ENCODE data around the gene CELA2A. TPM values are rescaled to one million over a fixed set of nuclear protein-coding genes. Genes with fewer than 3 reads are reported as not detected.

The CELA2A gene
- total and polyA plus RNA-seq, 4 donors, result 0.11 to 1.5 (median 0.20) TPM; not detected in 1

GRCh38 chr1:15501208-15502032 lies 44.9 kb downstream of the CELA2A start:
- 60 to 72% methylated on average over 17 of the region's 17 CpGs for WGBS, 2 donors
- peaks cover 0 to 2% (median 0%) of the 10 kb centered on the region in 4 donors for H3K9me3 ChIP-seq (ENCODE audit: control insufficient read depth in 4 of 4, insufficient read depth in 3 of 4, low read length in 3 of 4)
- ATAC-seq (ENCODE audit: insufficient read depth, low FRiP score), result no peak

GRCh38 chr1:15504436-15504835 lies 47.9 kb downstream of the CELA2A start:
- 91 to 97% methylated on average over 4 of the region's 4 CpGs for WGBS, 2 donors
- Histone ChIP-seq H3K9ac (ENCODE audit: insufficient read depth in 1 of 2, low read length in 2 of 2) (no peak overlapping the region), H3K9me3 (ENCODE audit: control insufficient read depth in 4 of 4, insufficient read depth in 3 of 4, low read length in 3 of 4) (no peaks in the 10 kb centered on the region), H3K4me3 (no peak overlapping the region), H3K36me3 (ENCODE audit: control insufficient read depth in 4 of 4, insufficient read depth in 4 of 4, low read length in 4 of 4) (peaks cover 0 to 38% (median 4%) of the 10 kb centered on the region in 4 donors), H3K4me1 (ENCODE audit: control insufficient read depth in 5 of 5, insufficient read depth in 5 of 5, low read length in 5 of 5) (peaks cover 0 to 7% (median 0%) of the 10 kb centered on the region in 5 donors), H3K27me3 (ENCODE audit: control insufficient read depth in 3 of 3, insufficient read depth in 3 of 3, low read length in 2 of 3) (no peaks in the 10 kb centered on the region), H3K27ac (ENCODE audit: low read depth in 1 of 2, low read length in 1 of 2) (no peak overlapping the region)
- no peak for TF ChIP-seq CTCF (IDR thresholded peaks at IDR 0.05; ENCODE audit: control extremely low read depth, extremely low read depth)
- ATAC-seq (ENCODE audit: insufficient read depth, low FRiP score) (no peak), DNase-seq (no peak)

More at GRCh38 chr1:15501208-15502032, 44.9 kb downstream of the CELA2A start:
- TF ChIP-seq CTCF (IDR thresholded peaks at IDR 0.05; ENCODE audit: control extremely low read depth, extremely low read depth), result peak; percentile 30
- Histone ChIP-seq H3K36me3 (ENCODE audit: control insufficient read depth in 4 of 4, insufficient read depth in 4 of 4, low read length in 4 of 4) (peaks cover 0 to 32% (median 6%) of the 10 kb centered on the region in 4 donors), H3K9ac (ENCODE audit: insufficient read depth in 1 of 2, low read length in 2 of 2) (no peak overlapping the region), H3K27ac (ENCODE audit: low read depth in 1 of 2, low read length in 1 of 2) (no peak overlapping the region), H3K4me1 (ENCODE audit: control insufficient read depth in 5 of 5, insufficient read depth in 5 of 5, low read length in 5 of 5) (peaks cover 0 to 7% (median 0%) of the 10 kb centered on the region in 5 donors), H3K4me3 (no peak overlapping the region), H3K27me3 (ENCODE audit: control insufficient read depth in 3 of 3, insufficient read depth in 3 of 3, low read length in 2 of 3) (no peaks in the 10 kb centered on the region)
- peak; percentile 38 to 56 (median 44) for DNase-seq

- no peak for ATAC-seq (ENCODE audit: insufficient read depth, low FRiP score)
- H3K27ac ChIP-seq (ENCODE audit: low read depth in 1 of 2, low read length in 1 of 2), result no peak overlapping the region
- WGBS, 2 donors, result 96 to 97% methylated on average over 17 of the region's 17 CpGs
- H3K9ac ChIP-seq (ENCODE audit: insufficient read depth in 1 of 2, low read length in 2 of 2), result no peak overlapping the region
- no peak overlapping the region for H3K4me3 ChIP-seq
- no peak for DNase-seq
- peaks cover 0 to 31% (median 4%) of the 10 kb centered on the region in 4 donors for H3K36me3 ChIP-seq (ENCODE audit: control insufficient read depth in 4 of 4, insufficient read depth in 4 of 4, low read length in 4 of 4)
- no peak for TF ChIP-seq CTCF (IDR thresholded peaks at IDR 0.05; ENCODE audit: control extremely low read depth, extremely low read depth)
- H3K27me3 ChIP-seq (ENCODE audit: control insufficient read depth in 3 of 3, insufficient read depth in 3 of 3, low read length in 2 of 3), result no peaks in the 10 kb centered on the region
- H3K4me1 ChIP-seq (ENCODE audit: control insufficient read depth in 5 of 5, insufficient read depth in 5 of 5, low read length in 5 of 5), result peaks cover 0 to 4% (median 0%) of the 10 kb centered on the region in 5 donors
- H3K9me3 ChIP-seq (ENCODE audit: control insufficient read depth in 4 of 4, insufficient read depth in 3 of 4, low read length in 3 of 4), result no peaks in the 10 kb centered on the region
Observed at GRCh38 chr1:15506831-15507230, 50.3 kb downstream of the CELA2A start.
